DND-41 (cell line): ENCODE data around the gene SCAMP5.

Experiments
- ATAC-seq: fragments of 200-7000 bp; cut with Tn5 transposase; 3 replicates; pipeline ENCODE4 v1.9.1; 2021; ENCODE audit warnings: low read depth; ENCODE audit not compliant: insufficient read depth
- DNase-seq: peaks from one replicate; pipeline ENCODE4 v3.0.0-alpha.2; 2020
- H2AFZ ChIP-seq: 2 replicates; pipeline ENCODE4 v1.6.0; 2012; ENCODE audit warnings: low read depth, low read length
- H3K27ac ChIP-seq: 2 replicates; pipeline ENCODE4 v1.5.1; 2012; ENCODE audit warnings: low read length, inconsistent platforms
- H3K27me3 ChIP-seq: fragments of 200-600 bp; sonication (generic); 2 replicates; pipeline ENCODE4 v1.6.0; 2012; ENCODE audit warnings: low read length, mild to moderate bottlenecking, inconsistent platforms; ENCODE audit not compliant: insufficient read depth, poor library complexity
- H3K36me3 ChIP-seq: 2 replicates; pipeline ENCODE4 v1.5.1; 2012; ENCODE audit warnings: low read length, inconsistent platforms; ENCODE audit not compliant: insufficient read depth
- H3K4me1 ChIP-seq: 2 replicates; pipeline ENCODE4 v1.5.1; 2012; ENCODE audit warnings: mild to moderate bottlenecking, low read length; ENCODE audit not compliant: insufficient read depth
- H3K4me2 ChIP-seq: 2 replicates; pipeline ENCODE4 v1.6.0; 2012; ENCODE audit warnings: mild to moderate bottlenecking, moderate library complexity, low read length, inconsistent platforms; ENCODE audit not compliant: insufficient read depth
- H3K4me3 ChIP-seq, 2 experiments: fragments of 200-600 bp in 1 of 2; shearing (Covaris generic) in 1 of 2; 2 replicates each; pipeline ENCODE4 v1.5.1; 2012 to 2016; ENCODE audit warnings: inconsistent platforms in 2 of 2, low read length in 2 of 2, mild to moderate bottlenecking in 2 of 2, low read depth in 1 of 2, moderate library complexity in 1 of 2
- H3K79me2 ChIP-seq: 2 replicates; pipeline ENCODE4 v1.6.0; 2012; ENCODE audit warnings: low read length, inconsistent platforms; ENCODE audit not compliant: insufficient read depth
- H3K9ac ChIP-seq: 2 replicates; pipeline ENCODE4 v1.6.0; 2012; ENCODE audit warnings: low read depth, mild to moderate bottlenecking, inconsistent platforms, low read length, moderate library complexity
- H3K9me3 ChIP-seq: 2 replicates; pipeline ENCODE4 v1.5.1; 2012; ENCODE audit warnings: low read length, moderate library complexity, mild to moderate bottlenecking, inconsistent platforms; ENCODE audit not compliant: insufficient read depth, severe bottlenecking
- H4K20me1 ChIP-seq: 2 replicates; pipeline ENCODE4 v1.6.0; 2012; ENCODE audit warnings: low read length; ENCODE audit not compliant: insufficient read depth
- CTCF ChIP-seq: IDR thresholded peaks from 2 replicates; pipeline ENCODE4 v1.5.1; 2012; ENCODE audit warnings: borderline replicate concordance, low read length, moderate library complexity, mild to moderate bottlenecking; ENCODE audit not compliant: poor library complexity, severe bottlenecking; ENCODE audit errors: extremely low read depth
- EZH2 ChIP-seq: IDR thresholded peaks from 3 replicates; pipeline ENCODE4 v1.6.1; 2012; ENCODE audit warnings: borderline replicate concordance, low read depth, mild to moderate bottlenecking, moderate library complexity, low read length, inconsistent platforms; ENCODE audit not compliant: severe bottlenecking

Gene SCAMP5

GRCh38 chr15:74992619-74993018, 2.7 kb upstream of the SCAMP5 start:
- Histone ChIP-seq H3K79me2 (no peaks in the 10 kb centered on the region), H4K20me1 (no peaks in the 10 kb centered on the region), H3K27ac (no peak overlapping the region), H3K4me1 (peaks cover 15% of the 10 kb centered on the region), H3K9me3 (no peaks in the 10 kb centered on the region), H2AFZ (no peak overlapping the region), H3K9ac (no peak overlapping the region), H3K4me3 (no peak overlapping the region), H3K4me2 (no peak overlapping the region), H3K36me3 (no peaks in the 10 kb centered on the region), H3K27me3 (no peaks in the 10 kb centered on the region)
- DNase-seq (no peak), ATAC-seq (no peak)
- no peak for TF ChIP-seq CTCF
- no peak for TF ChIP-seq EZH2

- Histone ChIP-seq H3K4me2 (no peak overlapping the region), H3K36me3 (no peaks in the 10 kb centered on the region), H3K4me3 (no peak overlapping the region), H3K4me1 (peaks cover 15% of the 10 kb centered on the region), H3K9ac (no peak overlapping the region), H3K27me3 (no peaks in the 10 kb centered on the region), H3K9me3 (no peaks in the 10 kb centered on the region), H4K20me1 (no peaks in the 10 kb centered on the region), H3K79me2 (no peaks in the 10 kb centered on the region), H3K27ac (no peak overlapping the region), H2AFZ (no peak overlapping the region)
- DNase-seq (no peak), ATAC-seq (no peak)
- TF ChIP-seq EZH2: no peak
- no peak for TF ChIP-seq CTCF
Observed at GRCh38 chr15:74994236-74994635, 1.1 kb upstream of the SCAMP5 start.

- no peak for DNase-seq
- Histone ChIP-seq H3K4me2 (peak overlapping the region; percentile 90; the same call in 1 of the 2 replicates), H3K9ac (no peak overlapping the region), H3K9me3 (no peaks in the 10 kb centered on the region), H3K36me3 (no peaks in the 10 kb centered on the region), H3K27ac (no peak overlapping the region), H4K20me1 (no peaks in the 10 kb centered on the region), H3K27me3 (no peaks in the 10 kb centered on the region), H3K4me3 (peak overlapping the region in 1 of 2 experiments; percentile 80; a peak in 1 of 4 replicates), H2AFZ (no peak overlapping the region), H3K4me1 (peaks cover 15% of the 10 kb centered on the region), H3K79me2 (no peaks in the 10 kb centered on the region)
- ATAC-seq: no peak
- no peak for TF ChIP-seq CTCF
- TF ChIP-seq EZH2: no peak
Observed at GRCh38 chr15:74994685-74995084, 678 bp upstream of the SCAMP5 start.
